HEK293 (cell line): ENCODE results near the gene ZER1.

Experiments
- CTCF ChIA-PET: fragments of 350-600 bp; formaldehyde crosslinking; extraction: SDS; loops from one replicate; lab custom pipeline; 2021; ENCODE audit warnings: antibody characterized with exemption; lab: Yijun Ruan, JAX
- POLR2A ChIA-PET: fragments of 300-600 bp; formaldehyde crosslinking; extraction: SDS; loops from one replicate; lab custom pipeline; 2020; ENCODE audit warnings: antibody characterized with exemption, inconsistent platforms; lab: Yijun Ruan, JAX
- H3K27ac ChIP-seq: fragments of 200-500 bp; sonication (Bioruptor generic); 2 replicates; pipeline ENCODE4 v1.5.1; 2014; ENCODE audit warnings: low read depth, low read length, control low read depth, inconsistent platforms; ENCODE audit errors: extremely low read depth
- H3K36me3 ChIP-seq, 2 experiments: fragments of 200-500 bp in 1 of 2; sonication (Bioruptor generic) in 1 of 2; 1 replicate in 1 of 2; 2 replicates in 1 of 2; pipeline ENCODE4 v1.5.1; 2014 to 2017; ENCODE audit warnings: inconsistent platforms in 2 of 2, low read length in 2 of 2; ENCODE audit not compliant: control insufficient read depth in 2 of 2, insufficient read depth in 1 of 2
- H3K4me1 ChIP-seq: fragments of 200-500 bp; sonication (Bioruptor generic); 2 replicates; pipeline ENCODE4 v1.5.1; 2014; ENCODE audit warnings: mild to moderate bottlenecking, low read length, inconsistent platforms; ENCODE audit not compliant: control insufficient read depth, insufficient read depth
- H3K4me3 ChIP-seq: 2 replicates; pipeline ENCODE4 v1.5.1; 2011; ENCODE audit warnings: low read depth, mild to moderate bottlenecking, control low read depth, low read length, moderate library complexity
- H3K9me3 ChIP-seq: fragments of 200-500 bp; sonication (Bioruptor generic); 2 replicates; pipeline ENCODE4 v1.5.1; 2014; ENCODE audit warnings: low read depth, low read length, inconsistent platforms; ENCODE audit not compliant: control insufficient read depth, insufficient read depth
- FEZF1 ChIP-seq: fragments of 450-650 bp; formaldehyde crosslinking; IDR thresholded peaks from 2 replicates; pipeline ENCODE4 v1.5.1; 2016; ENCODE audit warnings: missing biosample characterization, missing genetic modification characterization
- GLI4 ChIP-seq: fragments of 450-650 bp; formaldehyde crosslinking; IDR thresholded peaks from 2 replicates; pipeline ENCODE4 v1.5.1; 2016; ENCODE audit warnings: missing biosample characterization, missing genetic modification characterization
- KLF9 ChIP-seq: fragments of 450-650 bp; formaldehyde crosslinking; IDR thresholded peaks from 2 replicates; pipeline ENCODE4 v1.5.1; 2016; ENCODE audit warnings: missing biosample characterization, missing genetic modification characterization, low read depth
- SP3 ChIP-seq: fragments of 450-650 bp; formaldehyde crosslinking; IDR thresholded peaks from 2 replicates; pipeline ENCODE4 v1.5.1; 2016; ENCODE audit warnings: missing biosample characterization, missing genetic modification characterization
- TCF7L2 ChIP-seq: IDR thresholded peaks from 2 replicates; pipeline ENCODE4 v1.6.1; 2011; ENCODE audit warnings: low read depth, mild to moderate bottlenecking, inconsistent platforms, low read length, moderate library complexity, borderline replicate concordance
- TRIM28 ChIP-seq: IDR thresholded peaks from 2 replicates; pipeline ENCODE4 v1.6.1; 2011; ENCODE audit warnings: low read length, control low read depth, borderline replicate concordance
- ZFP37 ChIP-seq: fragments of 450-650 bp; formaldehyde crosslinking; IDR thresholded peaks from 2 replicates; pipeline ENCODE4 v1.5.1; 2016; ENCODE audit warnings: missing biosample characterization, missing genetic modification characterization
- ZNF121 ChIP-seq: fragments of 450-650 bp; formaldehyde crosslinking; IDR thresholded peaks from 2 replicates; pipeline ENCODE4 v1.5.1; 2016; ENCODE audit warnings: missing biosample characterization, missing genetic modification characterization
- ZNF175 ChIP-seq: fragments of 450-650 bp; formaldehyde crosslinking; IDR thresholded peaks from 2 replicates; pipeline ENCODE4 v1.5.1; 2016; ENCODE audit warnings: missing biosample characterization, missing genetic modification characterization
- ZNF223 ChIP-seq: fragments of 450-650 bp; formaldehyde crosslinking; IDR thresholded peaks from 2 replicates; pipeline ENCODE4 v1.5.1; 2016; ENCODE audit warnings: missing biosample characterization, missing genetic modification characterization
- ZNF266 ChIP-seq: fragments of 450-650 bp; formaldehyde crosslinking; IDR thresholded peaks from 2 replicates; pipeline ENCODE4 v1.5.1; 2016; ENCODE audit warnings: missing biosample characterization, missing genetic modification characterization, low read depth
- ZNF341 ChIP-seq: fragments of 450-650 bp; formaldehyde crosslinking; IDR thresholded peaks from 2 replicates; pipeline ENCODE4; 2016; ENCODE audit warnings: low read depth, missing biosample characterization, missing genetic modification characterization
- ZNF350 ChIP-seq: fragments of 450-650 bp; formaldehyde crosslinking; IDR thresholded peaks from 2 replicates; pipeline ENCODE4 v1.5.0; 2017; ENCODE audit warnings: missing biosample characterization, mild to moderate bottlenecking, missing genetic modification characterization
- ZNF670 ChIP-seq: fragments of 450-650 bp; formaldehyde crosslinking; IDR thresholded peaks from 2 replicates; pipeline ENCODE4 v1.5.1; 2016; ENCODE audit warnings: missing biosample characterization, missing genetic modification characterization, low read depth
- ZNF677 ChIP-seq: fragments of 450-650 bp; IDR thresholded peaks from 2 replicates; pipeline ENCODE4 v1.5.0; 2018; ENCODE audit warnings: missing biosample characterization, mild to moderate bottlenecking, missing genetic modification characterization, moderate library complexity
- ZNF777 ChIP-seq: fragments of 450-650 bp; formaldehyde crosslinking; IDR thresholded peaks from 2 replicates; pipeline ENCODE4 v1.5.1; 2017; ENCODE audit warnings: missing biosample characterization, missing genetic modification characterization, borderline replicate concordance
- TF ChIP-seq, protein P1 (sequence below): fragments of 450-650 bp; formaldehyde crosslinking; IDR thresholded peaks from 2 replicates; pipeline ENCODE4 v1.5.1; 2017; ENCODE audit warnings: missing biosample characterization, missing genetic modification characterization
- TF ChIP-seq, protein P2 (sequence below): fragments of 450-650 bp; formaldehyde crosslinking; IDR thresholded peaks from 2 replicates; pipeline ENCODE4 v1.5.1; 2016; ENCODE audit warnings: missing biosample characterization, missing genetic modification characterization
- TF ChIP-seq, protein P3 (sequence below): fragments of 450-650 bp; formaldehyde crosslinking; IDR thresholded peaks from 2 replicates; pipeline ENCODE4 v1.5.1; 2016; ENCODE audit warnings: missing biosample characterization, missing genetic modification characterization
- TF ChIP-seq, protein P4 (sequence below): fragments of 450-650 bp; formaldehyde crosslinking; IDR thresholded peaks from 2 replicates; pipeline ENCODE4 v1.5.1; 2016; ENCODE audit warnings: missing biosample characterization, missing genetic modification characterization

Gene ZER1

DNA sequence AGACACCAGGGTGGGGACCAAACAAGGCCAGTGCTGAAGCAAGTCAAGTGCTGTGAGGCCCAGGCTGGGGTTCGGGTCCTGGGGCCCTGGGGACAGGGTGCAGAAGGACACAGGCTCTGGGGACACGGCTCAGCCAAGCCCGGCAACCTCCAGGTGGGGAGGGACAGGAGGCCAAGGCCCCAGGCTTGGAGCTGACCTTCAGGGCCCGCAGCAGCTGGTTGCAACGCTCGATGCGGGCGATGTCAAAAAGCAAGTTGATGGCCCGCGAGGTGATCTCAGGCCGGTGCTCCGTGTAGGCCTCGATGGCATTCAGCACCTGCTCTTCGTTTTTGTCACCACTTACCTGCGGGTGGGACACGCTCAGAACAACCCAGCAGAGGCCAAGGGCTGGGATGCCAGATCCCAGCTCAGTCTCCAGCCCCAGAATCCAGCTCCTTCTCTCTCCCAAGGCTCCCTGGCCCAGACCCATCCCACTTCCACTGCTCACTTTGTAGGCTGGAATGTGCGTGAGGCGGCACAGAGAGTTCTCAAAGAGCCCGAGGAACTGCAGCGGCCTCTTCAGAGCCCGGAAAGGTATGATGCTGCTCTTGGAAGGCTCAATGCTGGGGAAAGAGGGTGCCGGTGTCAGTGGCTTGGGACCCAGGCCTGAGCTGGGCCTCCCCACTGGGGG, 20.7 kb downstream of the ZER1 start:
- no peak for TF ChIP-seq ZNF777
- no peak for TF ChIP-seq KLF9
- TF ChIP-seq, protein P1, sequence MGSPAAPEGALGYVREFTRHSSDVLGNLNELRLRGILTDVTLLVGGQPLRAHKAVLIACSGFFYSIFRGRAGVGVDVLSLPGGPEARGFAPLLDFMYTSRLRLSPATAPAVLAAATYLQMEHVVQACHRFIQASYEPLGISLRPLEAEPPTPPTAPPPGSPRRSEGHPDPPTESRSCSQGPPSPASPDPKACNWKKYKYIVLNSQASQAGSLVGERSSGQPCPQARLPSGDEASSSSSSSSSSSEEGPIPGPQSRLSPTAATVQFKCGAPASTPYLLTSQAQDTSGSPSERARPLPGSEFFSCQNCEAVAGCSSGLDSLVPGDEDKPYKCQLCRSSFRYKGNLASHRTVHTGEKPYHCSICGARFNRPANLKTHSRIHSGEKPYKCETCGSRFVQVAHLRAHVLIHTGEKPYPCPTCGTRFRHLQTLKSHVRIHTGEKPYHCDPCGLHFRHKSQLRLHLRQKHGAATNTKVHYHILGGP (tag by site-specific recombination), result no peak
- no peak for TF ChIP-seq TRIM28
- no peak for TF ChIP-seq ZNF670
- no peak for TF ChIP-seq ZNF175
- TF ChIP-seq GLI4 (tag by site-specific recombination), result peak; percentile 91; the same call in 1 of the 2 replicates
- TF ChIP-seq ZFP37 (tag by site-specific recombination), result no peak
- TF ChIP-seq ZNF266 (tag by site-specific recombination), result no peak
- peaks cover 0 to 53% of the 10 kb centered on the region in 2 experiments; a peak in 1 of 3 replicates for H3K36me3 ChIP-seq
- no peak overlapping the region for H3K27ac ChIP-seq
- H3K4me3 ChIP-seq, result no peak overlapping the region
- POLR2A ChIA-PET, result no interaction called here
- CTCF ChIA-PET, result interaction anchor here (0.6 kb wide), 1 partner anchor 38 kb away, joined by 5 read pairs; no protein-coding TSS in a partner anchor
- H3K9me3 ChIP-seq, result no peaks in the 10 kb centered on the region
- no peaks in the 10 kb centered on the region for H3K4me1 ChIP-seq

DNA sequence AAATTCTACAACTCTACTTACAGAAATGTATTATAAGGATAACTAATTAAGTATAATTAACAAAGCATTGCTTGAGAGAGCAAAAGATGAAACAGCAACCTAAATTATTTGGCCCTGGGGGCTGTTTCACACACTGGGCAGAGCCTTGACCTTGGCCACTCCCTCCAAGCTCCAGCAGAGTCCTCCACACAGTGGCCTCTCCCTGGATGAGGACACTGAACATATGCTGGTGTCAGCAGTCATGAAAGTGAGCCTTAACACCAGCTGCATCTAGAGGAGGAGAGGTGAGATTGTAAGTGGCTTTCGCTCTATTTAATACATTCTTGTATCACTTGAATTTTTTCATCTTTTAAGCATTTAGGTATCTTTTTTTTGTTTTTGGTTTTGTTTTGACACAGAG, 24.5 kb downstream of the ZER1 start:
- H3K36me3 ChIP-seq, result peaks cover 0 to 25% of the 10 kb centered on the region in 2 experiments; a peak in 1 of 3 replicates
- H3K27ac ChIP-seq, result no peak overlapping the region
- ChIA-PET CTCF (interaction anchor here (0.9 to 1.9 kb wide), 4 partner anchors 15 to 131 kb away, joined by 3 to 10 read pairs (median 3); no protein-coding TSS in a partner anchor), POLR2A (no interaction called here)
- no peaks in the 10 kb centered on the region for H3K9me3 ChIP-seq
- no peaks in the 10 kb centered on the region for H3K4me1 ChIP-seq
- H3K4me3 ChIP-seq, result no peak overlapping the region
- TF ChIP-seq ZNF677 (no peak), ZNF350 (tag by site-specific recombination) (no peak)
- TF ChIP-seq, protein P2, sequence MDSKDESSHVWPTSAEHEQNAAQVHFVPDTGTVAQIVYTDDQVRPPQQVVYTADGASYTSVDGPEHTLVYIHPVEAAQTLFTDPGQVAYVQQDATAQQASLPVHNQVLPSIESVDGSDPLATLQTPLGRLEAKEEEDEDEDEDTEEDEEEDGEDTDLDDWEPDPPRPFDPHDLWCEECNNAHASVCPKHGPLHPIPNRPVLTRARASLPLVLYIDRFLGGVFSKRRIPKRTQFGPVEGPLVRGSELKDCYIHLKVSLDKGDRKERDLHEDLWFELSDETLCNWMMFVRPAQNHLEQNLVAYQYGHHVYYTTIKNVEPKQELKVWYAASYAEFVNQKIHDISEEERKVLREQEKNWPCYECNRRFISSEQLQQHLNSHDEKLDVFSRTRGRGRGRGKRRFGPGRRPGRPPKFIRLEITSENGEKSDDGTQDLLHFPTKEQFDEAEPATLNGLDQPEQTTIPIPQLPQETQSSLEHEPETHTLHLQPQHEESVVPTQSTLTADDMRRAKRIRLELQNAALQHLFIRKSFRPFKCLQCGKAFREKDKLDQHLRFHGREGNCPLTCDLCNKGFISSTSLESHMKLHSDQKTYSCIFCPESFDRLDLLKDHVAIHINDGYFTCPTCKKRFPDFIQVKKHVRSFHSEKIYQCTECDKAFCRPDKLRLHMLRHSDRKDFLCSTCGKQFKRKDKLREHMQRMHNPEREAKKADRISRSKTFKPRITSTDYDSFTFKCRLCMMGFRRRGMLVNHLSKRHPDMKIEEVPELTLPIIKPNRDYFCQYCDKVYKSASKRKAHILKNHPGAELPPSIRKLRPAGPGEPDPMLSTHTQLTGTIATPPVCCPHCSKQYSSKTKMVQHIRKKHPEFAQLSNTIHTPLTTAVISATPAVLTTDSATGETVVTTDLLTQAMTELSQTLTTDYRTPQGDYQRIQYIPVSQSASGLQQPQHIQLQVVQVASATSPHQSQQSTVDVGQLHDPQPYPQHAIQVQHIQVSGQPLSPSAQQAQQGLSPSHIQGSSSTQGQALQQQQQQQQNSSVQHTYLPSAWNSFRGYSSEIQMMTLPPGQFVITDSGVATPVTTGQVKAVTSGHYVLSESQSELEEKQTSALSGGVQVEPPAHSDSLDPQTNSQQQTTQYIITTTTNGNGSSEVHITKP, result peak; percentile 18; the same call in 1 of the 2 replicates
- TF ChIP-seq, protein P3, sequence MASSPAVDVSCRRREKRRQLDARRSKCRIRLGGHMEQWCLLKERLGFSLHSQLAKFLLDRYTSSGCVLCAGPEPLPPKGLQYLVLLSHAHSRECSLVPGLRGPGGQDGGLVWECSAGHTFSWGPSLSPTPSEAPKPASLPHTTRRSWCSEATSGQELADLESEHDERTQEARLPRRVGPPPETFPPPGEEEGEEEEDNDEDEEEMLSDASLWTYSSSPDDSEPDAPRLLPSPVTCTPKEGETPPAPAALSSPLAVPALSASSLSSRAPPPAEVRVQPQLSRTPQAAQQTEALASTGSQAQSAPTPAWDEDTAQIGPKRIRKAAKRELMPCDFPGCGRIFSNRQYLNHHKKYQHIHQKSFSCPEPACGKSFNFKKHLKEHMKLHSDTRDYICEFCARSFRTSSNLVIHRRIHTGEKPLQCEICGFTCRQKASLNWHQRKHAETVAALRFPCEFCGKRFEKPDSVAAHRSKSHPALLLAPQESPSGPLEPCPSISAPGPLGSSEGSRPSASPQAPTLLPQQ (tag by site-specific recombination), result no peak

DNA sequence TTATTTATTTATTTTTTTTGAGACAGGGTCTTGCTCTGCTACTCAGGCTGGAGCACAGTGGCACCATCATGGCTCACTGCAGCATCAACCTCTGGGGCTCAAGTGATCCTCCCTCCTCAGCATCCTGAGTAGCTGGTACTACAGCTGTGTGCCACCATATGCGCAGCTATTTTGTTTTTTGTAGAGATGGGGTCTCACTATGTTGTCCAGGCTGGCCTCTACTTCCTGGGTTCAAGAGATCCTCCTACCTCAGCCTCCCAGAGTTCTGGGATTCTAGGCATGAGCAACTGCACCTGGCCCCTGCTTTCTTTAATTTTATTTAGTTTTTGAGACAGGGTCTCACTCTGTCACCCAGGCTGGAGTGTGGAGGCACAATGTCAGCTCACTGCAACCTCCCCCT, 28.3 kb downstream of the ZER1 start:
- H3K4me3 ChIP-seq, result no peak overlapping the region
- TF ChIP-seq ZNF341 (tag by site-specific recombination) (no peak), ZNF223 (tag by site-specific recombination) (no peak), FEZF1 (tag by site-specific recombination) (no peak), SP3 (tag by site-specific recombination) (no peak), ZNF121 (peak; percentile 96), TCF7L2 (no peak)
- TF ChIP-seq, protein P4, sequence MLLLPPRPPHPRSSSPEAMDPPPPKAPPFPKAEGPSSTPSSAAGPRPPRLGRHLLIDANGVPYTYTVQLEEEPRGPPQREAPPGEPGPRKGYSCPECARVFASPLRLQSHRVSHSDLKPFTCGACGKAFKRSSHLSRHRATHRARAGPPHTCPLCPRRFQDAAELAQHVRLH, result no peak
- H3K36me3 ChIP-seq, result peaks cover 0 to 31% of the 10 kb centered on the region in 2 experiments; a peak in 2 of 3 replicates
- no peak overlapping the region for H3K27ac ChIP-seq
- no peaks in the 10 kb centered on the region for H3K4me1 ChIP-seq
- ChIA-PET POLR2A (interaction anchor here (0.6 to 1.4 kb wide), 2 partner anchors 10 to 19 kb away, joined by 3 read pairs; no protein-coding TSS in a partner anchor), CTCF (interaction anchor here (1.2 to 2.8 kb wide), 3 partner anchors 10 to 67 kb away, joined by 3 to 21 read pairs (median 8); no protein-coding TSS in a partner anchor)
- no peaks in the 10 kb centered on the region for H3K9me3 ChIP-seq
